HG03108 (cell line): Measurements from ENCODE around the gene GPR146.
A peak's percentile ranks its signal among the peaks of the same experiment; 100 is the strongest.
"Not testable (repeated sequence)": the region's sequence is repeated elsewhere in the genome, so short reads cannot be mapped to it uniquely, and the experiment has no call there.

Experiments used
- ATAC-seq: cut with Tn5 transposase; IDR thresholded peaks from one replicate; pipeline ENCODE4 v1.9.1; 2021; ENCODE audit warnings: moderate library complexity; ENCODE audit not compliant: unreplicated experiment

GPR146 gene

GRCh38 chr7:1044189-1045068 lies at the start of gene GPR146:
Gene GPR146 (plus strand): TSS chr7:1044546. CDS start chr7:1057516, 12,970 bp downstream.
- peak; percentile 86 for ATAC-seq

- no peak for ATAC-seq
These were observed 49.6 kb upstream of the GPR146 start for GRCh38 chr7:994592-995308.

GRCh38 chr7:995571-995970 lies 48.8 kb upstream of the GPR146 start:
- ATAC-seq: no peak

DNA sequence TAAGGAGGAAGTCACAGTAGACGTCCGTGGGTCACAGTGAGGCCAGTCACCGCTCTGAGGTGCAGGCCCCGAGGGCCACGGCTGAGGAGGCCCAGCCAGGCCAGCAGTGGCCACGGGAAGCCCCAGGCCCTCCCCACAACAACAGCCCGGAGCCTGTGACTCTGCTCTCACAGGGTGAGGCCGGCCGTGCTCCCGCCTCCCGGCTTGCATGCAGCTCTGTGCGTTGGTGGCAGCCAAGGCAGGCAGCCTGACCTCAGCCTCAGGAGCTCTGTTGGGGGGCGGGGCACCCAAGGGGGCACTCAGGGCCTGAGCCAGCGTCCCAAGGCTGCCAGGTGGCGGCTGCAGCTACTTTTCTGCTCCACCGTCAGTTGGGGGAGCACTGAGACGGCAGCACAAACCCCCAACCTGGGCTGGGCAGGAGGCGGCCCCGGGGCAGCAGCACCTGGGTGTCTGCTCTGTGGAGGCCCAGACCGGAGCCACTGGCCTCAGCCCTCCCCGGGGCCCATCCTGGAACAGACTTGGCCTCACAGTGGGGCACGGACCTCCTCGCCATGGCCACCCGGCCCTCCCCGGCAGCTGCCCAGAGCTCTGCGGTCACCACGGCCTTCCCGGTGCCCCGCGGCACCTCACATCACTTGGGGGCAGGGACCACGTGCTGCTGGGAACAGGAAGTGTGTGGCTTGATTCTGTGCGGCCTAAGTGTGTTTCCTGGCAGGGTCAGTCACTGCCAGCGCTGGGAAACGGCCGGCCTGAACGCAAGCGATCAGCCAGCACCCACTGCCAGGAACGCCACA lies 48.1 kb upstream of the GPR146 start:
- no peak for ATAC-seq

DNA sequence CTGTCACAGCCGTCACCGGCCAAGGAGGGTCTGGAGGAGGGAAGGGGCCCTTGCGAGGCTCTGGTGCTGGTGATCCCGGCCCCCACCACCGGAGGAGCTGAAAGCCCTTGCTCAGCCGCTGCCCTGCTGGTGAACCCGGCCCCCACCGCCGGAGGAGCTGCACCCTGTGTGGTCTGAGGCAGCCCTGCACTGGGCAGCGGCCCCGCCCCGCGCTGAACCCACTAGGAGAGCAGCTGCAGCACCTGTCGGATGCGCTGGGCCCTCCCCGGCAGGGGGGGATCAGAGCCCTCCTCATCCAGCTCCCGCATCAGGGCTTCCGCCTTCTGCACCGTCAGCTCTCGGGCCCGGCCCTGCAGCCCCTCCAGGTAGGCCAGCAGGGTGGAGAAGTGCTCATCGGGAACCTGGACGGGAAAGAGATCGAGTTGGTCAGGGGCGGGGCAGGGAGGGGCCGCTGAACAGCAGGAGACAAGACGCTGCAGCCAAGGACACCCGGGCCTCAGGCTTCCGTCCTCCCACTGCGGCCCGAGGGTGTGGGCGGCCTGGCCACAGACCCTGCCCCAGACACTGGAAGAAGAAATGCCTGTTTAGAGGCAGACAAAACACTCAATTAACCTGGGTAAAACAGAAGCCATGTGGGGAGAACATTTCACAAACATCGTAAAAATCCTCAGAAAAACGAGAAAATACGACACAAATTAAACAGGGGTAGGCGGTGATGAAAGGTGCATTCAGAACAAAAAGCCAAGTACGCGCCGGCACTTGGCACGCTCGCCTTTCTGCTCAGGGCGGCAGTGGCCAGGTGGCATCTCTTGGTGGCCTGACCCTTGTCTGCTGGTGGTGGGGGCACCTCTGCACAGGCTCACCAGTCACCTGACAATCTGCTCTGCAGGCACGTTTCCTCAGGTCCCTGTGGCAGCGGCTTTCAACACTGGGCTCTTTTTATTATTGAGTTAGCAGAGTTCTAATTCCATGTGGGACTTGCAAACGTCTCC lies 46.6 kb upstream of the GPR146 start:
- no peak for ATAC-seq

GRCh38 chr7:999149-999879 lies 45.0 kb upstream of the GPR146 start:
- no peak for ATAC-seq

DNA sequence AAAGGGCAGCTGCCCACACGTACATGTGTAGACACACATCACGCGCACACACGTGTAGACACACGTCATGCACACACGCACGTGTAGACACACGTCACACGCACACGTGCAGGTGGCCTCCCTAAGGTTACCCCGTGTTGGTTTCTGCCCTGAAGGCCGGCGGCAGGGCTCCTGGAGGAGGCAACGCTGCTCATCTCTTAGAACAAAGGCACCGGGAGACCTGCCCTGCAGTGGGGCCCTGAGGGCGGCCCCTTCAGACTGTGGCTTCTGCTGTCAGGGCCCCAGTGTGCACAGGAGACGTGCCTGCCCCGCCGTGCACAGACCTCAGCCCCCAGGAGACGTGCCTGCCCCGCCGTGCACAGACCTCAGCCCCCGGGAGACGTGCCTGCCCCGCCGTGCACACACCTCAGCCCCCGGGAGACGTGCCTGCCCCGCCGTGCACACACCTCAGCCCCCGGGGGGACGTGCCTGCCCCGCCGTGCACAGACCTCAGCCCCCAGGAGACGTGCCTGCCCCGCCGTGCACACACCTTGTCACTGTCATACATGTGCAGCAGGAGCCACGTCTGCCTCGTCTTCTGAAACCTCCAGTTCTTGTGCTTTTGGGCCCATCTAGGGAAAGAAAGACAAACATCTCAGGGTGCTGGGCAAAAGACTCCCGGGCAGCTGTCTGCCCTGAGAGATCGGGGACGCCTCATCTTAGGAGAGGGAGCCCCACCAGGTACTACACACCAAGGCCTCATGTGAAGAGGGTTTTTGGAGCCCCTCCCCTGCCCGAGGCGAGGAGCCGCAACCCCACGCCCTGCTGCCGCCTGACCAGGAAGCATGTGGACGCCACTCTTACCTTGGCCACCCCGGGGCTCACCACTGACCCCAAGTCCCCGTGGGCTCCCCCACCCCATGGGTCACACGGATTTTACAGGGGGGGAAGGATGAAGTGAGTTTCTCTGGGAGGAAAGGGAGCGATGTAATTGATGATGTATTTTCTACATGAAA lies 44.1 kb upstream of the GPR146 start:
- peak; percentile 45 for ATAC-seq

DNA sequence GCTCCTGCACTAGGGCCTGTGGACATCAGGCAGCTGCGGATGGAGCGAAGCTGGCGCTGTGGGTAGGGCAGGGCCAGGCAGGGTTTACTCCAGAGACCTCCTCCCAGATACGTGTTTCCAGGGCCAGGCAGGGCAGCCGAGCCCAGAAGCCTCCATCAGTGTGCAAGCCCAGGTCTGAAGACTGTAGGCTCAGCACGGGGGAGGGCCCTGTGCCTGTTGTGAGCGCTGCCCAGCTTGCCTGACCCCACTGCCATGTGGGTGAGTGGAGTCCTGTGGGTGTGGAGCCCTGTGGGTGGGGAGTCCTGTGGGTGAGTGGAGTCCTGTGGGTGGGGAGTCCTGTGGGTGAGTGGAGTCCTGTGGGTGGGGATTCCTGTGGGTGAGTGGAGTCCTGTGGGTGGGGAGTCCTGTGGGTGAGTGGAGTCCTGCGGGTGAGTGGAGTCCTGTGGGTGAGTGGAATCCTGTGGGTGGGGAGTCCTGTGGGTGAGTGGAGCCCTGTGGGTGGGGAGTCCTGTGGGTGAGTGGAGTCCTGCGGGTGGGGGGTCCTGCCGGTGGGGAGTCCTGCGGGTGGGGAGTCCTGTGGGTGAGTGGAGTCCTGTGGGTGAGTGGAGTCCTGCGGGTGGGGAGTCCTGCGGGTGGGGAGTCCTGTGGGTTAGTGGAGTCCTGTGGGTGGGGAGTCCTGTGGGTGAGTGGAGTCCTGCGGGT lies 43.1 kb upstream of the GPR146 start:
- ATAC-seq: not testable (repeated sequence)

GRCh38 chr7:1002026-1002425 lies 42.3 kb upstream of the GPR146 start:
- not testable (repeated sequence) for ATAC-seq

DNA sequence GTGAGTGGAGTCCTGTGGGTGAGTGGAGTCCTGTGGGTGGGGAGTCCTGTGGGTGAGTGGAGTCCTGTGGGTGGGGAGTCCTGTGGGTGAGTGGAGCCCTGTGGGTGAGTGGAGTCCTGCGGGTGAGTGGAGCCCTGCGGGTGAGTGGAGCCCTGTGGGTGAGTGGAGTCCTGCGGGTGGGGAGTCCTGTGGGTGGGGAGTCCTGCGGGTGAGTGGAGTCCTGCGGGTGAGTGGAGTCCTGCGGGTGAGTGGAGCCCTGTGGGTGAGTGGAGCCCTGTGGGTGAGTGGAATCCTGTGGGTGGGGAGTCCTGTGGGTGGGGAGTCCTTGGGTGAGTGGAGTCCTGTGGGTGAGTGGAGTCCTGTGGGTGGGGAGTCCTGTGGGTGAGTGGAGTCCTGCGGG lies 41.9 kb upstream of the GPR146 start:
- ATAC-seq: not testable (repeated sequence)

GRCh38 chr7:1004018-1004852 lies 40.1 kb upstream of the GPR146 start:
- no peak for ATAC-seq

GRCh38 chr7:1005303-1005702 lies 39.0 kb upstream of the GPR146 start:
- ATAC-seq: no peak

DNA sequence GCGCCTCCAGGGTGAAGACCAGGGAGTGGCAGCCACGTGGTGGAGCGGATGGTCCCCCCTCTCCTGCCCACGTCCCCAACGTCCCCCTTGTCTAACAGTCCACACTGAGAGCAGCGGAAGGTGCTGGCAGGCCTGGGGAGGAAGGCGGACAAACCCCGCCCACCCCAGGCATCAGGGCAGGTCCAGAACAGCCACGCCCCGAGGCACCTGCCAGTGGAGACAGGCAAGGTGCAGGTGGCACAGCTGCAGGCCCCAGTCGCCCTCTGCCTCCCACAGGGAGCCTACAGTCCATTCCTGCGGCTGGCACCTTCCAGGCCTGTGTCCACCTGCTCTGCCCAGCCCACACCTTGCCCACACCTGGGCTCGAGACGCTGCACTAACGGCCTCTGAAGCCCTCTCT lies 36.4 kb upstream of the GPR146 start:
- ATAC-seq: no peak

DNA sequence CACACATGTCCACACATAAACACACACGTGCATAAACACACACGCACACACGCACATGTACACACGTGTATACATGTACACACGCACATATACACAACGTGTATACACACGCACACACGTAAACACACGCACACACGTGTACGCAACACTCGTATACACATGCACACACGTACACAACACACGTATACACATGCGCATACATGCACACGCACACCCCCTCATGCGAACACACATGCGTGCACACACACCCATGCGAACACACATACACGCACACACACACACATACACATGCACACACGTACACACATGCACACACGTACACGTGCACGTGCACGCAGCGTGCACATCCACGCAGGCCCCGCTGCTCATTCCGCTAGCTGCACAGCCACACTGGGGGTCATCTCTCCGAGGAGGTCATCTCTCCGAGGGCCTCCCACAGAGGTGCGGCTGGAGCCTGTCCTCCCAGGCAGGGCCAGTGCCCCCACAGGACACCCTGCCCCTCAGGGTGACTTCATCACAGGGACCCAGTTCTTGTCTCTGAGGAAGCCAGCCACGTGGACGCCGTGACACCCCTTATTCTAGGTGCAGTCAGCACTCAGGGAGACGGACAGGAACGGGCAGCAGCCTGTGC lies 35.5 kb upstream of the GPR146 start:
- ATAC-seq: no peak

GRCh38 chr7:1009747-1010146 lies 34.6 kb upstream of the GPR146 start:
- ATAC-seq: no peak

- no peak for ATAC-seq
These were observed 34.1 kb upstream of the GPR146 start for GRCh38 chr7:1010226-1010625.
